AG04449 (cell line): ENCODE measurements around the gene B3GAT2.

Experiments used
- CTCF ChIA-PET: fragments of 350-600 bp; formaldehyde crosslinking; extraction: SDS; loops from one replicate; lab custom pipeline; 2021; ENCODE audit warnings: antibody characterized with exemption; lab: Yijun Ruan, JAX
- POLR2A ChIA-PET: fragments of 400-600, 350-600 bp; formaldehyde crosslinking; extraction: SDS; loops from one replicate; lab custom pipeline; 2020; ENCODE audit warnings: antibody characterized with exemption, inconsistent platforms; lab: Yijun Ruan, JAX
- DNase-seq: peaks from one replicate; pipeline ENCODE4 v3.0.0-alpha.2; 2010; ENCODE audit warnings: low read depth, low spot score
- H3K4me3 ChIP-seq: 2 replicates; pipeline ENCODE4 v1.5.1; 2011; ENCODE audit warnings: low read depth, mild to moderate bottlenecking, control low read depth, low read length
- TF ChIP-seq, protein P1 (sequence below): IDR thresholded peaks from one replicate; pipeline ENCODE4 v1.5.1; 2011; ENCODE audit warnings: mild to moderate bottlenecking, moderate library complexity, low read length, control low read depth, inconsistent platforms; ENCODE audit not compliant: insufficient read depth; ENCODE audit errors: missing control alignments

Gene B3GAT2

GRCh38 chr6:70813885-70814284 is 143.0 kb downstream of the B3GAT2 start:
- TF ChIP-seq, protein P1, sequence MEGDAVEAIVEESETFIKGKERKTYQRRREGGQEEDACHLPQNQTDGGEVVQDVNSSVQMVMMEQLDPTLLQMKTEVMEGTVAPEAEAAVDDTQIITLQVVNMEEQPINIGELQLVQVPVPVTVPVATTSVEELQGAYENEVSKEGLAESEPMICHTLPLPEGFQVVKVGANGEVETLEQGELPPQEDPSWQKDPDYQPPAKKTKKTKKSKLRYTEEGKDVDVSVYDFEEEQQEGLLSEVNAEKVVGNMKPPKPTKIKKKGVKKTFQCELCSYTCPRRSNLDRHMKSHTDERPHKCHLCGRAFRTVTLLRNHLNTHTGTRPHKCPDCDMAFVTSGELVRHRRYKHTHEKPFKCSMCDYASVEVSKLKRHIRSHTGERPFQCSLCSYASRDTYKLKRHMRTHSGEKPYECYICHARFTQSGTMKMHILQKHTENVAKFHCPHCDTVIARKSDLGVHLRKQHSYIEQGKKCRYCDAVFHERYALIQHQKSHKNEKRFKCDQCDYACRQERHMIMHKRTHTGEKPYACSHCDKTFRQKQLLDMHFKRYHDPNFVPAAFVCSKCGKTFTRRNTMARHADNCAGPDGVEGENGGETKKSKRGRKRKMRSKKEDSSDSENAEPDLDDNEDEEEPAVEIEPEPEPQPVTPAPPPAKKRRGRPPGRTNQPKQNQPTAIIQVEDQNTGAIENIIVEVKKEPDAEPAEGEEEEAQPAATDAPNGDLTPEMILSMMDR, result no peak
- H3K4me3 ChIP-seq, result no peak overlapping the region
- ChIA-PET POLR2A (no interaction called here), CTCF (no interaction called here)
- no peak for DNase-seq

DNA sequence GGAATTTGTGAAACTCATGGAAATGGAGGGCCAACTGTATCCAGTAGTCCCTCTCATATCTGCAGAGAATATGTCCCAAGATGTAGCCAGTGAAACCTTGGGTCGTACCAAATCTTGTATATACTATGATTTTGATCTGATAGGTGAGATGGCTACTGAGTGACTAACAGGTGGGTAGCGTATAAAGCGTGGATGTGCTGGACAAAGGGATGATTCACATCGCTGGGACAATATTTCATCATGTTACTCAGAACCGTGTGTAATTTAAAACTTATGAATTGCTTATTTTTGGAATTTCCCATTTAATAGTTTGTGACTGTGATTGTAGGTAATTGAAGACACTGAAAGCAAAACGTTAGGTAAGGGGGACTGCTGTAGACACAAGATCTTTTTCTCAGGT is 145.1 kb downstream of the B3GAT2 start:
- ChIA-PET POLR2A (no interaction called here), CTCF (no interaction called here)
- H3K4me3 ChIP-seq, result no peak overlapping the region
- DNase-seq, result no peak
- TF ChIP-seq, protein P1, result no peak
